Uterus (tissue), 2 donors: ENCODE measurements around the gene HERC4.

ENCODE experiments used
- CTCF ChIP-seq, 4 experiments: fragments of 200-600 bp in 2 of 4; fragments of 450-650 bp in 2 of 4; sonication (generic) in 2 of 4; IDR thresholded peaks; one replicate each; pipeline ENCODE4 v1.5.1; 2016 to 2019; ENCODE audit warnings: antibody characterized with exemption in 4 of 4, mild to moderate bottlenecking in 2 of 4, moderate library complexity in 1 of 4
- POLR2A ChIP-seq, 2 donors: fragments of 450-650 bp; IDR thresholded peaks; one replicate each; pipeline ENCODE4 v1.6.1; 2016; ENCODE audit warnings: antibody characterized with exemption in 2 of 2, mild to moderate bottlenecking in 1 of 2, moderate library complexity in 1 of 2

- TF ChIP-seq CTCF (IDR thresholded peaks at IDR 0.05) (no peak), POLR2A (IDR thresholded peaks at IDR 0.05) (no peak)
Measured at GRCh38 chr10:67978749-67979148, 96.3 kb downstream of the HERC4 start.
